HG02885 (cell line): ENCODE measurements around the gene TRPM3.
"Not testable (repeated sequence)": the region's sequence is repeated elsewhere in the genome, so short reads cannot be mapped to it uniquely, and the experiment has no call there.

Experiments used
- ATAC-seq: cut with Tn5 transposase; IDR thresholded peaks from one replicate; pipeline ENCODE4 v1.9.1; 2021; ENCODE audit warnings: mild to moderate bottlenecking; ENCODE audit not compliant: unreplicated experiment, poor library complexity

TRPM3 gene

DNA sequence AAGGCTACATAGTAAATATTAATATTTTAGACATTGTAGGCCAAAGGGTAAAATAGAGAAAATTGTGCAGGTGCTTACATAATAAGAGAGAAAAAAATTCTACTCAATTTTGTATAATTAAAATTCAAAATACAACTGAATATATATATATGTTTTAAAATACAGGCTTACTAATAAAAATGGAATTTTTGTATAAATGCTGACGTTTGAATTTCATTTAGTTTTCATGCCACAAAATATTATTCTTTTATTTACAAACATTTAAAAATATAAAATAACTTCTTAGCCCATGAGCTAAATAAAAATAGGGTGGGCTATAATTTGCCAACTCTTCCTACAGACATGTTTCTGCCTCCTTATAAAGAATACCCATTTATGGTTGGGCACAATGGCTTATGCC, 328.6 kb downstream of the TRPM3 start:
- no peak for ATAC-seq

DNA sequence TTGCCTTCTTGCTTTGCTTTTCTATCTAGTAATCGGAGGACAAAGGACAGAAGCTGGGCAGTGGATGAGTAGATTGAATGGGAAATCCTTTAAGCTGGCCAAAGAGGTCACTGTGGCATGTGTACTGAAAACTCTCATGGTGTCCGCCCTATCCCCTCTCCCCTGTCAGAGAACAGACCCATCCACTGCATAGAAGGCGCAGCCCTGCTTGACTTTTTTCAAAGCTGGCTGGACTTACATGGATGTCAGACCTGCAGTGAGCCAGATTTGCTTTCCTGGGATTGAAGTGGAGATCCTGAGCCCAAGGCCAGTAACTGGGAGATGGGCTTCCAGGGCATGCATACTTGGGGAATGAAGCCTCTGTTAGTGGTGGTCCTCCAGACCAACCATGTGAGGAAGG, 329.5 kb downstream of the TRPM3 start:
- no peak for ATAC-seq

DNA sequence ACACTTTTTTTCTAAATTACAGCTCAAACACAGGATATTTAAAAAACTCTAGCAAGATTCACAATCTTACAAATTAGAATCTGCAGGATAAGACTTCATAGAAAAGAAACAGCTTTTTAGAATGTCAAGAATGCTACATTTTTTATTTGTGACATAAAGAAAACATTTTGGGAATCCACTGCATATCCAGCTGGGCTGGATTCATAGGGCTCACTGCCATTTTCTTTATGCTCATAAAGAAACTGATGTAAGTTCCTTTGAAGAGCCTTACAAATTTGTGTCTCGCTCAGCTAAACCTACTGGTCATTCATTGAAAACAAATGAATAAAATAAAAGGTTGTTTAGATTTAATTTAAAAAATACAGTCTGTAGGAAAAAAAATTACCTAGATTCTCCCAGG, 332.3 kb downstream of the TRPM3 start:
- ATAC-seq: no peak

DNA sequence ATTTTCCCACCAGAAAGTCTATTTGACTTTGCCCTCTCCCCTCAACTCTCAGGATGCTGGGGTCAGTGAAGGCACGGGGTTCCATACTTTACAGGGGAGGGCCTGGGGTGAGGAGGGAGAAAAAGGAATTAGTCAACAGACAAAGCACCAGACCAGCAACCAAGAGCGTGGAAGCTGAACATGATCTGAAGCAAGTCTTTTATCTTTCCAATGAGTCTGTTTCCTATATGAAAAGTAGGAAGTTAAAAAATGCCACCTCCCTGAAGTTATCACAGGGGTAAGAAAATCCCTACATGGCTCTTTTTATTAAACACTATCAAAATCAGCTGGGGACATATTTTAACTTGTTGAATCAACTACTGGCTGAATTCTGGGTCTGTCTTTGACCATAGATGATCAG, 337.0 kb downstream of the TRPM3 start:
- ATAC-seq: no peak

DNA sequence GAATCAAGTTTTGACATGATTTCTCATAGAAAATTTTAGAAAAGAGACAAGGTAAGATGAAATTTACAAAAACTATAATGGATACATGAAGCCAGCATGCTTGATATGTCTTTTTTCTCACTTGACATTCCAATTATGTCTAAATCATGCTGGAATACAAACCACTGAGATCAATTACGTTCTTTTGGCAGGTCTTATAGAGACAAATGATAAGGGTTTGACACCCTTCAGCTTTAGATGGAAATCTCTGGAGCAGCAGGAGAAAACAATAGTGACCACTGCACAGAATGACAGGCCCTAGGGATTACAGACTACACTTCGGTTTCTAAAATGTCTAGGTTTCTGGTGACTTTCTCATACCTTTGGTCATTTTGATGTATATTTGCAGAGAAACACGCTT, 342.9 kb downstream of the TRPM3 start:
- no peak for ATAC-seq

DNA sequence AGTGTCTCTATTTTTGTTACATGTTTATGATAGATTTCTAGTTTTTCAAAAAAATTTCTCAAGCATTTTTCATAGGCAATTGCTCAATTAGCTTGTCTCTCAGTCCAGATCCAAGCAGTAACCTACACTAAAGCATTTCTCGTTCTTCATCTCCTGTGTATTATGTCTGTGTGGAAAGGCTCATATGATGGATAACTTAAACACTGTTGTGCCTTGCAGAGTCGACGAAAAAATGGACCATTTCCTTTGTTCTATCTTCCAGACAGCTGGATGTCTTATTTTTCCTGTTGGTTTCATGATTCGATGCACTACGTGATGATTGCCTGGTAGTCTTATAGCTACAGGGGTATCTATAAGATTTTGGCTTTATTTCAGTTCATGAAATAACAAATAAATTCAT, 347.8 kb downstream of the TRPM3 start:
- no peak for ATAC-seq

DNA sequence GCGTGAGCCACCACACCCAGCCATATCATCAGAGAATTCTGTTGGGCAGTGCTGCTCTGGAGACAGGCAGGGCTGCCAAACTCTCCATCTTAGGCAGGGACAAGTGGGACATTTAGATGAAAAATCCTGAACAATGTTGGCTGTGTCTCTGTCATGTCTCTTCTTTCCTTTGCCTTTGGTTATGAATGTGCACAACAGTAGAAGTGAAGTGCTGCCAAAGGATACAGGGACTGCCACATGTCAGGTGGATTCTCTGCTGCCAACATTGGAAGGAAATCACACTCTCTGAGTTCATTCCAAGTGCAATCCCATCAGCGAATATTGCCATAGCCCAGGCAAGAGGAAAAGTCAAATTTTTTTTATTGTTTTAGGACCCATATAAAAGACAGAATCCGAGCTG, 348.8 kb downstream of the TRPM3 start:
- no peak for ATAC-seq

DNA sequence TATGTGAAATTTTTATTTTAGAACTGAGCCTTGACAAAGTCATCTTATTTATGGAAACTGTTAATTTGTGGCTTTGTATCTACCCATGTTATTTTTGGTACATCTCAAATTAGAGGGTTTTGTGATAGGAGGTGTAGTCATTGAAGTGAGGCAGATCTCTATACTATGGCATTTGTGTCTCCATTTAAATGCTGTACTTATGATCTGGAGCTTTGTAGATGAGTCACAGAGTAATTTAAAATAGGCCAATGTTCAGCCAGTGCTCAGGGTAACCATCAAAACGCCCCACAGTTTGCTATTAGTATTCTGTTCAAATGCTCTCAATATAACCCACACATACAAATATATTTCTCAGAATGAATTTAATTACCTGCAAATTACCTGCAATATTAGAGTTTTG, 355.5 kb downstream of the TRPM3 start:
- no peak for ATAC-seq

DNA sequence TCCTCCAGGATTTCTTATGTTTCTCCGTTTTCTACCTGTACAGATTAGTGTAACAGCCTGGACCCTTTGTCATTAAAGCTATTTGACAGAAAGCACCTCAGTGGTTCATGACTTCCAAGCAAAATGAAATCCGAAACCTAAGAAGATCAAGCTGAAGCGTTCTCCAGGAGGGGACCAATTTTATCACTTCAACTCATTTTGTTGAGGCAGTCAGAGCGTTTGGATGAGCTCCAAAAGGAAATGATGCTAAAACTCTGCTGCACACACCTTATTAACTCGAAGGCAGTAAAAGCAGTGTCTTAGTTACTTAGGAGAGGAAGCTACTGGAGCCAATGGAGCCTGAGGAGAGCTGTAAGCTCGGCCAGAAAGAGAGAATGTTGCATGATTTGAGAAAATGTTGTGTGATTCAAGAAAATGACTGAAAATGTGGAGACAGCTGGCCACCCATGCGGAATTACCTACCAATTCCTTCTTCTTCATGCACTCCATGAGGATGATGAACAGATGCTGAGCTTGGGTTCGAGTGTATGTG, 360.2 kb downstream of the TRPM3 start:
- ATAC-seq: no peak

DNA sequence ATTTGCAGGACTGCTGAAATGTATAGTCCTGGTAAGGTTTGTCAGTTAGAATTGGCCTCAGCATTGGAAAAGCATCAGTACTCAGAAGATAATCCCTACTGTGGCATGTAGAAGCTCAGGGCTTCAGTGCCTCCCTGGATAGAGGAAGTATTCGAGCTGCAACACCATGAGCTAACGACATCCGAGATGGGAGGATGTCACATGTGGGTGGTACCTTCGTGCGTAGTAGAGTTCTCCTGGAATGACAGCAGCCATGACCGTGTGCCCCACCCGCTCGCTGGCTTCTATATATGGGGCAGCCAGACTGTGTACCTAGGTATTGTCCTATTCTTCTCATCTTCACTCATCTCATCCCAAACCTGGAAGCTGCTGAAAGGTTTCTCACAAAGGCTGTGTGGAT, 361.2 kb downstream of the TRPM3 start:
- ATAC-seq: no peak

DNA sequence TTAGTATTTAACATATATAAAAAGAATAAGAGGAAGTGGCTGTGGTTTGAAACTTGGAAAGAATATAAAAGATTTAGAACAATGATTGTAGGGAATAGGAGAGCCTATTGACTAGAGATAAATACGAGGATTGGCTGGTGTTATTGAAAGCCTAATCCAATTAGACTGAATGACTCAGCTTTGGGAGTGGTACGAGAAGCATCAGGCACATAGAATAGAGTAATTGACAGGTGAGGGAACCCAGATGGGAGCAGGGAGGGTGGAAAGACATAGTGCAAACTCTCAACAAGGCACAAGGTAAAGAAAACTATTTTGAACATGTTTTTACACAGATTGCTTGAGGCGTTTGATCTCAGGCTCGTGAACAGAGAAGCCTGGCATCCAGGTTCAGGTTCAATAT, 368.1 kb downstream of the TRPM3 start:
- no peak for ATAC-seq

DNA sequence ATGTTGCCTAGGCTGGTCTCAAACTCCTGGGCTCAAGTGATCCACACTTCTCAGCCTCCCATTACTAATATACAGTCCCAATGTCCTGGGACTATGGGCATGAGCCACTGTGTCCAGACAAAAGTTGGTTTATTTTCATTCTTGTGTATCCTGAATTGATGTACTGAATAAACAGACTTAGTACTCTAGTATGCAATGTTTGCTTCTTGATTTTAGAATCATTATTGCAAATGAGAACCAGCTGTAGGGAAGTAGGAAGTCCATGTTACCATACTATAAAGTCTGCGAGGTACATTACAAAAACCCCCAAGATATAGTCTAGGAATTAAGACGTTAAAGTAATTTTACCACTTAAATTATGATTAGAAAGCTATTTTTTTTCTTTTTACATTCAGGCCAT, 372.4 kb downstream of the TRPM3 start:
- ATAC-seq: no peak

DNA sequence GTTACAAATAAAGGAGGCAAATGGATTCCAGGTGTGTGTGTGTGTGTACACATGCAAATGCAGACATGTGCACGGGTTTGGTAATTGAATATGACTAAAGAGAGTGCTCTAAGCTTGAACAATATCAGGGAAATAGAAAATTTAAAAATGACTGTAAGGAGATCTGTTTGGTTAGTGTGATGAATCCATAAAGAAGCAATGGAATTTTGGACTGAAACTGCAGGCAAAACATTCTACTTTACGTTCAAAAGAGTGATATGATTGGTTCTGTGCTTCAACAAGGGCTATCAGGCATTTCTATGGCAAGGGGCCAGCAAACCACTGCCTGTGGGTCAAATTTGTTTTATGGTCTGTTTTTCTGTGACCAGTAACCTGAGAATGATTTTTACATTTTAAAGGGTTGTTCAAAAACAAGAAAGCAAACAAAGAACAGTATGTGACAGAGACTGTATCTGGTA, 374.1 kb downstream of the TRPM3 start:
- no peak for ATAC-seq

DNA sequence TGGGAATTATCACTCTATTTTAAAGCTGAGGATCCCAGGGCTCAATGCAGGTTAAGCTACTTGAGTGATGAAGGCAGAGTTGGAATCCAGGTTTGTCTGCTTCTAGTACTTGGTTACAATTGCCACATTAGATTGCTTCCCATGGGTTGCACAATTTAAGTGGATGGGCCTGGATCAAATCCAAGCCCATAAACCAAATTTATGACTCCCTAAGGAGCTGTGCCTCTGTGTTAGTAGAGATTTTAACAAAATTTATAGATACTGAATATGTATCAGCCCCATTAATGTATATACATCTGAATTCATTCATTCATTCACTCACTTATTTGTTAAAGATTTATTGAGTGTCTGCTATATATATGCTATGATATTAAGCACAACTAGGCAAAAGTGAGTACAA, 374.7 kb downstream of the TRPM3 start:
- ATAC-seq: no peak

DNA sequence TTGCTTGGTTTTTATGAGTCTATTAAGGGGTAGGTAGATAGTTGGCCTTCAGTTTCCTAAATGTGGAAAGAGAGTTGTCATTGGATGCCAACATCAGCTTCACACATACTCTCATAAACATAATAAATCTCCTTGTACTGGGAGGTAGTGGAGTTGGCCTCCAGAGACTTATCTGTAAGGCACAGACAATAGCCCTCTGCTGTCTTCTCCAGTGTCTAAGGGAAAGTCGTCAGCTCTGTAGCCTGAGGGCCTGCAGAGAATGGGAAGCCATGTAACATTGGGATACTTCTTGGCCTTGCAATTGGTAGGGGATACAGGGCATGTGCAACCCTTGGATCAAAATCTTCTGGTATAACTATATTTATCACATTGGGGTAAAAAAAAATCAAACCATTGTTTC, 375.1 kb downstream of the TRPM3 start:
- no peak for ATAC-seq

DNA sequence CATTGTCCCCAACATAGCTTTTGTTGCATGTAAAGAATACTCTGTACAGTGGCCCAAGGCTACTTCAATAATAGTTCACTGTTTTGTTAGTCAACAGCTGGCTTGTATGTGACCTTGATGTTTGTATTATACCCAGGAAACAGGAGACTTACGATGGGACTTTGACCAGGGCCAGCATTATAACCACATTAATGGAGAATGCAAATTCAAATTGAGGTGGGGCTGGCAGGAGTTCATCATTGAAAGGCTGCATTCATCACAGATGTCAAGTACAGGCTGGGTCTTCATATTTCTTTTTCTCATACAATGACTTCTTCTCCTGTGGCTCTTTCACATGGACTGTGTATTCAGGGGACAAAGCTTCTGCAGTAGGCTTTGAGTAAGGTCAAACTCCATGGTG, 396.6 kb downstream of the TRPM3 start:
- ATAC-seq: not testable (repeated sequence)

DNA sequence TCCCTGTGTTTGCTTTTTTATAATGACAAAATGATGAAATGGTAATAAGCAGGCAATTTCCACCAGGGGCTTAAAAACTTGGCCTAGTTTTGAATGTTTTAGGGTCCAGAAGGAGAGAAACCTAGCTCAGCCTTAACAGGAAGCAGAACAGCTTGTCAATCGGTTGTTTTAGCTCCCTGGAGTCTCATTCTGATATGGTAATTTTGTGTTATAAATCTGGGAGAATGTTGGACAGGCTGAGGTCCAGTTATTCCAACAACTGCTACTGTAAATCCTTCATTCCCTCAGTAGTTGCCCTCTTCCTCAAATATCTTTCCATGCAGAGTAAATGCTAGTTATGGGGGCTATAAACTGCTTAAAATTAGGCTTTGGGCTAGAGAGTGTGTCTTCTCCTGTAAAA, 397.4 kb downstream of the TRPM3 start:
- ATAC-seq: not testable (repeated sequence)

DNA sequence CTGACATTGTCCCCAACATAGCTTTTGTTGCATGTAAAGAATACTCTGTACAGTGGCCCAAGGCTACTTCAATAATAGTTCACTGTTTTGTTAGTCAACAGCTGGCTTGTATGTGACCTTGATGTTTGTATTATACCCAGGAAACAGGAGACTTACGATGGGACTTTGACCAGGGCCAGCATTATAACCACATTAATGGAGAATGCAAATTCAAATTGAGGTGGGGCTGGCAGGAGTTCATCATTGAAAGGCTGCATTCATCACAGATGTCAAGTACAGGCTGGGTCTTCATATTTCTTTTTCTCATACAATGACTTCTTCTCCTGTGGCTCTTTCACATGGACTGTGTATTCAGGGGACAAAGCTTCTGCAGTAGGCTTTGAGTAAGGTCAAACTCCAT, 414.6 kb downstream of the TRPM3 start:
- not testable (repeated sequence) for ATAC-seq

DNA sequence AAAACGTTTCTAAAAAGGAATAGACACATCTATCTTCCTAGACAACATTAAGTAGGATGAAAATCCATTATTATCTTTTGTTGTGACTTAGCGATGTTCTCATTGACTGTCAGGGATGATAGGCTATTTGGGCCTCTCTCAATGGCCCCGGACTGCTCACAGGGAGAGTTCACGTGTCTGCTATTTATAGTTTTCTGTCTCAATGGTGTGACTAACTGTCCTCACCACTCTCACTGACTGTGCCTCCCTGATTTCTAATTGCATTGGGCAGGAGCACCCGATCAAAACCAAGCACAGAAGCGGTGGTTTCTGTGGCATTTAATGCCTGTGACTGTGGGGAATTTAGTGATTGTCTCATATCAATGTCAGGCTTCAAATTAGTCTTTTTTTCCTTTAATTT, 420.3 kb downstream of the TRPM3 start:
- ATAC-seq: no peak

DNA sequence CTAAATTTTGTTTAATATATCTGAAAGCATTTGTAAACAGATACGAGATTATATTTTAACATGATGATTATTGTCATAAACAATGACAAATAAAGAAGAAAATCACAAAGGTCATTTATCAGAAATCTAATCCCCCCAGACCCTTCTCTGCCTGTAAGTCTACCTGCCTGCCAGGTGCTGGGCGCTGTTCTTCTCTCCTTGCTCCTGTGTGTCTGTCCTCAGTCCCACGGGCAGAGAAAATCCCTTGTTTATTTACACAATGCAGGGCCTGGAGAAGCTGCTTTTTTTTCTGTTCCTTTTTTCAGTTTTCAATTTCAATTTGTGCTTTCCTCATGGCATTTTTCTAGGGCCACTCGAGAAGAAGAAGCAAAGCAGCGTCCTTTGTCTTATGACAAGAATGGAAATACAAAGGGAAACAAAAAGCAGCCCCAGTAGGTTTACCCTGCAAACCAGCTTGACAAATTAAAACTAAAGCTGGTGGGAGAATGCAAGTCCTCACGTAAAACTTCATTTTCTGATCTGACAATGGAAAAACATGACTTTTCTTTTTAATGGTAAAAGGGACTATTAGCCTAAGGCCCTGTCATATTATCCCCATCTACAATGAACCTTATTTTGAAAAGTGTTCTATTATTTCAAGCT, 424.6 kb downstream of the TRPM3 start:
- ATAC-seq: no peak

DNA sequence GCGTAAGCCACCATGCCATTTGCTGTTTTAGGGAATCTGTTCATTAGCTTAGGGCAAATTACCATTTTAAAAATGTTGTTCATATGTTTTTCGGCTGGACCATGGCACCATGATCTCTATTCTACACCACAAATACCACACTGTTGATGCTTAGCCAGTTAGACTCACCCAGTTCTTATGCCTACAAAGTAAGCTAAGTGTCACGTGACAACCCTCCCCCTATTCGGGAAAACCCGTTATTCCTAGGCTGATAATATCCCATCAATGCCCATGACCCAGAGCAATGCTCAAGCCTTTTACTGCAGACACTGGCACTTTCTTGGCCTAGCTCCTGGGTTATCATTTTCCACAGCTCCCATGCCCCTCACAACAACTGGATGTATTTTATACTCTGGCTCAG, 426.7 kb downstream of the TRPM3 start:
- no peak for ATAC-seq

DNA sequence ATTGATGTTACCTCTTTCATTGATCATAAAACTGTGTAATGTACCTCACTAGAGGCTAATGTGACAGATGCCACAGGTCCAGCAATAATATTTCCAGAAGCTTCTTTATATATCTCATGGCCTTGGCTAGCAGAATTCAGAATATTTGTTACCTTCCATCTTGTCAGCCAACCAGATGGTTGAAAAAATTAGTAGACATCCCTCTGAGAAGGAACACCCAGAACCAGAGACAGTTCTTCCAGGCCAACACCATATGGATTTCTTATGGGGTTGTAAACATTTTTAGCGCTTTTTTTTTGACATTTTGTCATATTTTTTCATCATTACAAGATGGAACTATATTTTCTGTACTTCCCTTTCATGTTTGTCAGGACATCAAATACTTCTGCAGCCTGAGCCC, 428.2 kb downstream of the TRPM3 start:
- ATAC-seq: no peak

DNA sequence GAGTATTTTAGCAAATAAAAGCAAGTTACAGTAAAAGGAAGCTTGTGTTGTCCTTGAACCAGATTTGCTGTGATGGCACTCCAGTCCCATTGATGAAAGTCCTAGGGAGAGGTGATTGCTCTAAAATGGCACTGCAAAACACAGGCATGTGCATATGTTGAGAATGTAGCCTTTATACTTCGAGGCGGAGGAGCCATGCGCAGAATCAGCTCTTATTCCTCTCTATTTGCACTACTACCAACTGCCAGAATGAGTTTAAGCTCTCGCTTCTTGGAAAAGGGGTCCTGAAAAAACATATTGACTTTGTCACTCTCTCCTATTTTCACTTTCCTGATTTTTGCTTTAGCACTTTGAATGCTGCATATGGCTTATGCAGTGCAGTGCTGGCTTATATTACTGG, 429.0 kb downstream of the TRPM3 start:
- ATAC-seq: no peak
